NOMO-1 (cell line): ENCODE data around the gene SLC35B2.
A peak's percentile ranks its signal among the peaks of the same experiment; 100 is the strongest.
"Not testable (repeated sequence)": the region's sequence is repeated elsewhere in the genome, so short reads cannot be mapped to it uniquely, and the experiment has no call there.

Experiments
- DNase-seq, 2 experiments: peaks; one replicate each; lab custom pipeline; 2025; ENCODE audit not compliant: unreplicated experiment in 2 of 2; lab: John Stamatoyannopoulos, UW

Gene SLC35B2

GRCh38 chr6:44237021-44237812 lies 20.1 kb downstream of the SLC35B2 start:
- DNase-seq, result peak; percentile 82 to 85

- no peak for DNase-seq
Measured at GRCh38 chr6:44235891-44236516, 21.3 kb downstream of the SLC35B2 start.

- no peak for DNase-seq
Measured at GRCh38 chr6:44235269-44235668, 22.1 kb downstream of the SLC35B2 start.

GRCh38 chr6:44234101-44235025 lies 23.0 kb downstream of the SLC35B2 start:
- no peak for DNase-seq

- DNase-seq, result no peak
Measured at GRCh38 chr6:44233567-44234100, 23.7 kb downstream of the SLC35B2 start.

GRCh38 chr6:44232676-44233566 lies 24.4 kb downstream of the SLC35B2 start:
- DNase-seq, result no peak

GRCh38 chr6:44231426-44231825 lies 25.9 kb downstream of the SLC35B2 start:
- not testable (repeated sequence) for DNase-seq

GRCh38 chr6:44230034-44230675 lies 27.2 kb downstream of the SLC35B2 start:
- no peak for DNase-seq

- DNase-seq, result no peak
Measured at GRCh38 chr6:44229376-44230033, 27.8 kb downstream of the SLC35B2 start.

GRCh38 chr6:44228836-44229235 lies 28.5 kb downstream of the SLC35B2 start:
- no peak for DNase-seq

GRCh38 chr6:44228433-44228832 lies 28.9 kb downstream of the SLC35B2 start:
- no peak for DNase-seq

GRCh38 chr6:44228031-44228430 lies 29.3 kb downstream of the SLC35B2 start:
- DNase-seq, result no peak

- DNase-seq, result no peak
Measured at GRCh38 chr6:44227148-44227793, 30.1 kb downstream of the SLC35B2 start.

GRCh38 chr6:44226368-44227147 lies 30.8 kb downstream of the SLC35B2 start:
- DNase-seq, result peak; percentile 14 to 28

- DNase-seq, result no peak
Measured at GRCh38 chr6:44225579-44226325, 31.6 kb downstream of the SLC35B2 start.

GRCh38 chr6:44224965-44225305 lies 32.4 kb downstream of the SLC35B2 start:
- DNase-seq, result no peak
